ENCODE results near the gene NPTXR.

The NPTXR gene

DNA sequence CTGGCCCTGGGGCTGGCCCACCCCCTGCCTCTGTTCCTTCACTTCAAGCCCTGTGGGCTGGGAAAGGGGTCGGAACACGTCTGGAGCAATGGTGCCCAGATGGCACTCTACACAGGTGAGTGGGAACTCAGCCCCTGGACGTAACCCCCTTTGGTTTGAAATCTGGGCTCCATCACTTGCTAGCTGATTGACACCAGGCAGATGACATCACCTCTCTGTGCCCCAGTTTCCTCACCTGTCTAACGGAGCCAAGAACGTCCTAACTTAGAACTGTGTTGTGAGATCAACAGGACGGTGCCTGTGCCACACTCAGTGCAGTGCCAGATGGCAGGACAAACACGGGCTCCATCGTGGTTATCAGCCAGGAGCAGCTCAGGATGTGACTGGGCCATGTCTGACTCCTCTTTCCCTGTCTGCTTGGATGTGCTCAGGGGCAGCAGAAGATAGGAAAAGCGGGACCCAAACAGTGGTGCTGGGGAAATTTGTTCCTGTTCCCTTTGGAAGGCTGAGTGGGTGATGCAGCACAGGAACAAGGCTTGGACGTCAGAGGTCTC is 24.4 kb downstream of the NPTXR start:
- Histone ChIP-seq H3K4me1 (ENCODE audit: control insufficient read depth in 1 of 2, insufficient read depth in 2 of 2, low read length in 2 of 2) (no peaks in the 10 kb centered on the region), H3K14ac (ENCODE audit: low read length) (no peak overlapping the region), H3K18ac (ENCODE audit: low read length) (no peak overlapping the region), H3K4me3 (ENCODE audit: low read depth, low read length) (no peak overlapping the region), H3K27ac (ENCODE audit: low read depth, low read length) (no peak overlapping the region), H4K12ac (ENCODE audit: low read depth, low read length) (no peak overlapping the region), H3K4ac (ENCODE audit: low read depth, low read length) (no peak overlapping the region), H3K4me2 (ENCODE audit: low read length) (no peak overlapping the region), H2BK5ac (ENCODE audit: low read depth, low read length, poor library complexity) (no peak overlapping the region), H4K8ac (ENCODE audit: low read depth, low read length) (no peak overlapping the region), H3K9me3 (ENCODE audit: insufficient read depth, low read depth, low read length) (peaks cover 3% of the 10 kb centered on the region), H3K9ac (ENCODE audit: low read length) (no peak overlapping the region), H2BK12ac (ENCODE audit: low read length) (no peak overlapping the region), H3K27me3 (ENCODE audit: insufficient read depth, low read length) (no peaks in the 10 kb centered on the region), H3K79me1 (ENCODE audit: low read length) (no peaks in the 10 kb centered on the region), H3K79me2 (ENCODE audit: control insufficient read depth, insufficient read depth, low read length, poor library complexity) (no peaks in the 10 kb centered on the region), H2AK5ac (ENCODE audit: low read length) (no peak overlapping the region), H2AFZ (ENCODE audit: insufficient read depth, low read length, poor library complexity) (no peak overlapping the region), H2BK120ac (ENCODE audit: insufficient read depth, low read length, poor library complexity) (no peak overlapping the region), H3K23ac (ENCODE audit: low read length) (no peak overlapping the region), H4K91ac (ENCODE audit: low read depth, low read length) (no peak overlapping the region), H3K36me3 (ENCODE audit: control insufficient read depth in 1 of 2, insufficient read depth in 2 of 2, low read length in 2 of 2) (no peaks in the 10 kb centered on the region)
- DNase-seq = no peak
- WGBS (ENCODE audit: extremely low coverage, insufficient coverage, insufficient read length) = no CpG with 5 or more reads among the region's 10 CpGs

DNA sequence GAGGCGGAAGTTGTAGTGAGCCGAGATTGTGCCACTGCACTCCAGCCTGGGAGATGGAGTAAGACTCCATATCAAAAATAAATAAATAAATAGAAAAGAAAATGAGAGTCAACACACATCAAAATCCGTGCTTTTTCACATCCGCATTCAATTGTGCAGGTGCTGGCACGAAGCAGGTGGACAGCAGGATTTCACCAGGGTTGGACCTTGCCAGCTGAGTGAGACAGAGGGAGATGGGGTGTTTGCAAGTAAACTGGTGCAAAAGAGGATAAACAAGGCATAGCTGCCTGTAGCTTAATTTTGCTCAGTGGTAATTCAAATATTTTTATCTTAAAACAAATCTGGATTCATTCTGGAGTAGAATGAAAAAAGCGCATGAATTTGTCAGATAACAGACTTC is 26.6 kb downstream of the NPTXR start:
- no peak overlapping the region for H2BK5ac ChIP-seq (ENCODE audit: low read depth, low read length, poor library complexity)
- H3K27ac ChIP-seq (ENCODE audit: low read depth, low read length) = no peak overlapping the region
- H4K8ac ChIP-seq (ENCODE audit: low read depth, low read length) = no peak overlapping the region
- no peak for DNase-seq
- H2AK5ac ChIP-seq (ENCODE audit: low read length) = no peak overlapping the region
- no peaks in the 10 kb centered on the region for H3K79me2 ChIP-seq (ENCODE audit: control insufficient read depth, insufficient read depth, low read length, poor library complexity)
- no peak overlapping the region for H2BK12ac ChIP-seq (ENCODE audit: low read length)
- no peak overlapping the region for H3K23ac ChIP-seq (ENCODE audit: low read length)
- H2BK120ac ChIP-seq (ENCODE audit: insufficient read depth, low read length, poor library complexity) = no peak overlapping the region
- H3K18ac ChIP-seq (ENCODE audit: low read length) = no peak overlapping the region
- no peaks in the 10 kb centered on the region for H3K79me1 ChIP-seq (ENCODE audit: low read length)
- H2AFZ ChIP-seq (ENCODE audit: insufficient read depth, low read length, poor library complexity) = no peak overlapping the region
- H3K36me3 ChIP-seq (ENCODE audit: control insufficient read depth in 1 of 2, insufficient read depth in 2 of 2, low read length in 2 of 2) = no peaks in the 10 kb centered on the region
- WGBS (ENCODE audit: extremely low coverage, insufficient coverage, insufficient read length) = no CpG with 5 or more reads among the region's 6 CpGs
- H3K27me3 ChIP-seq (ENCODE audit: insufficient read depth, low read length) = no peaks in the 10 kb centered on the region
- H3K4me2 ChIP-seq (ENCODE audit: low read length) = no peak overlapping the region
- H3K4me1 ChIP-seq (ENCODE audit: control insufficient read depth in 1 of 2, insufficient read depth in 2 of 2, low read length in 2 of 2) = no peaks in the 10 kb centered on the region
- H3K9ac ChIP-seq (ENCODE audit: low read length) = no peak overlapping the region
- H4K12ac ChIP-seq (ENCODE audit: low read depth, low read length) = no peak overlapping the region
- H4K91ac ChIP-seq (ENCODE audit: low read depth, low read length) = no peak overlapping the region
- no peak overlapping the region for H3K4me3 ChIP-seq (ENCODE audit: low read depth, low read length)
- no peak overlapping the region for H3K14ac ChIP-seq (ENCODE audit: low read length)
- no peak overlapping the region for H3K4ac ChIP-seq (ENCODE audit: low read depth, low read length)
- H3K9me3 ChIP-seq (ENCODE audit: insufficient read depth, low read depth, low read length) = peaks cover 3% of the 10 kb centered on the region

DNA sequence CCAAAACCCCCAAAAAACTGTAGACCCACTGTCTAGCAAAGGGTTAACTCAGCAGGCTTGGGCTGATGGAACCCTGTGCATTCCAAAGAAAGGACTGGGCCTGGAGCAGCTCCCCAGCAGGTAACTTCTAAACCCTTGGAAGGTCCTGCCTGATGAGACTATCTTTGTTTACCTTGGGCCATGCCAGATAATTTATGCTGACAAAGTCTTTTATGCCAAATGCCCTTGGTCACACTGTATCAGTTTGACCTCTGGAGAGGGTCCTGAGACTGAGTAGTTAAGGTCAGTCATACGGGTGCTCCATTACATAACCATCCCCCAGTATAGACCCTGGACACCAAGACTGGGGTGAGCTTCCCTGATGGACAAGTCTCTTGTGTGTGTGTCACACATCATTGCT is 28.0 kb downstream of the NPTXR start:
- no peak overlapping the region for H2BK12ac ChIP-seq (ENCODE audit: low read length)
- H3K4ac ChIP-seq (ENCODE audit: low read depth, low read length) = no peak overlapping the region
- no peak overlapping the region for H2BK120ac ChIP-seq (ENCODE audit: insufficient read depth, low read length, poor library complexity)
- H4K12ac ChIP-seq (ENCODE audit: low read depth, low read length) = no peak overlapping the region
- no peak overlapping the region for H3K14ac ChIP-seq (ENCODE audit: low read length)
- no peak overlapping the region for H2AK5ac ChIP-seq (ENCODE audit: low read length)
- no CpG with 5 or more reads among the region's 1 CpG for WGBS (ENCODE audit: extremely low coverage, insufficient coverage, insufficient read length)
- no peak overlapping the region for H4K91ac ChIP-seq (ENCODE audit: low read depth, low read length)
- no peak overlapping the region for H4K8ac ChIP-seq (ENCODE audit: low read depth, low read length)
- H3K79me1 ChIP-seq (ENCODE audit: low read length) = no peaks in the 10 kb centered on the region
- no peak overlapping the region for H3K4me3 ChIP-seq (ENCODE audit: low read depth, low read length)
- H3K27me3 ChIP-seq (ENCODE audit: insufficient read depth, low read length) = no peaks in the 10 kb centered on the region
- H3K9ac ChIP-seq (ENCODE audit: low read length) = no peak overlapping the region
- H2BK5ac ChIP-seq (ENCODE audit: low read depth, low read length, poor library complexity) = no peak overlapping the region
- no peak overlapping the region for H3K4me2 ChIP-seq (ENCODE audit: low read length)
- DNase-seq = no peak
- no peaks in the 10 kb centered on the region for H3K4me1 ChIP-seq (ENCODE audit: control insufficient read depth in 1 of 2, insufficient read depth in 2 of 2, low read length in 2 of 2)
- H3K36me3 ChIP-seq (ENCODE audit: control insufficient read depth in 1 of 2, insufficient read depth in 2 of 2, low read length in 2 of 2) = no peaks in the 10 kb centered on the region
- H3K27ac ChIP-seq (ENCODE audit: low read depth, low read length) = no peak overlapping the region
- H2AFZ ChIP-seq (ENCODE audit: insufficient read depth, low read length, poor library complexity) = no peak overlapping the region
- peaks cover 3% of the 10 kb centered on the region for H3K9me3 ChIP-seq (ENCODE audit: insufficient read depth, low read depth, low read length)
- H3K79me2 ChIP-seq (ENCODE audit: control insufficient read depth, insufficient read depth, low read length, poor library complexity) = no peaks in the 10 kb centered on the region
- no peak overlapping the region for H3K18ac ChIP-seq (ENCODE audit: low read length)
- H3K23ac ChIP-seq (ENCODE audit: low read length) = no peak overlapping the region

DNA sequence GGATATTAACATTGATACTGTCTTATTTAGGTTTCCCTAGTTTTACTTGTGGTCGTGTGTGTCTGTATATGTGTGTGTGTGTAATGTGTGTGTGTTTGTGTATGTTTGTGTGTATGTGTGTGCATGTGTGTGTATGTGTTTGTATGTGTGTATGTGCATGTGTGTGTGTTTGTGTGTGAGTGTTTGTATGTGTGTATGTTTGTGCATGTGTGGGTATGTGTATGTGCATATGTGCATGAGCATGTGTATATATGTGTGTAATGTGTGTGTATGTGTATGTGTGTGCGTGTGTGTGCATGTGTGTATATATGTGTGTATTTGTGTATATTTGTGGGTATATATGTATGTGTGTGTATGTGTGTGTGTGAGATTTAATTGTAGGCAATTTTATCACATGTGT is 32.6 kb downstream of the NPTXR start:
- Histone ChIP-seq H2BK12ac (ENCODE audit: low read length) (no peak overlapping the region), H3K27me3 (ENCODE audit: insufficient read depth, low read length) (no peaks in the 10 kb centered on the region), H3K9me3 (ENCODE audit: insufficient read depth, low read depth, low read length) (peaks cover 2% of the 10 kb centered on the region), H3K4ac (ENCODE audit: low read depth, low read length) (no peak overlapping the region), H3K36me3 (ENCODE audit: control insufficient read depth in 1 of 2, insufficient read depth in 2 of 2, low read length in 2 of 2) (no peaks in the 10 kb centered on the region), H4K8ac (ENCODE audit: low read depth, low read length) (no peak overlapping the region), H2AFZ (ENCODE audit: insufficient read depth, low read length, poor library complexity) (no peak overlapping the region), H2BK120ac (ENCODE audit: insufficient read depth, low read length, poor library complexity) (no peak overlapping the region), H3K4me3 (ENCODE audit: low read depth, low read length) (no peak overlapping the region), H3K4me1 (ENCODE audit: control insufficient read depth in 1 of 2, insufficient read depth in 2 of 2, low read length in 2 of 2) (no peaks in the 10 kb centered on the region), H3K4me2 (ENCODE audit: low read length) (no peak overlapping the region), H3K14ac (ENCODE audit: low read length) (no peak overlapping the region), H3K79me1 (ENCODE audit: low read length) (no peaks in the 10 kb centered on the region), H4K12ac (ENCODE audit: low read depth, low read length) (no peak overlapping the region), H3K27ac (ENCODE audit: low read depth, low read length) (no peak overlapping the region), H4K91ac (ENCODE audit: low read depth, low read length) (no peak overlapping the region), H3K23ac (ENCODE audit: low read length) (peak overlapping the region; percentile 37), H2BK5ac (ENCODE audit: low read depth, low read length, poor library complexity) (no peak overlapping the region), H3K9ac (ENCODE audit: low read length) (no peak overlapping the region), H3K18ac (ENCODE audit: low read length) (no peak overlapping the region), H3K79me2 (ENCODE audit: control insufficient read depth, insufficient read depth, low read length, poor library complexity) (no peaks in the 10 kb centered on the region), H2AK5ac (ENCODE audit: low read length) (no peak overlapping the region)
- WGBS (ENCODE audit: extremely low coverage, insufficient coverage, insufficient read length) = no CpG with 5 or more reads among the region's 2 CpGs
- no peak for DNase-seq

Measured in trophoblast cell (in vitro differentiated cells and primary cell).